ENCODE measurements around the gene CTDP1. TPM values are rescaled to one million over a fixed set of nuclear protein-coding genes. Genes with fewer than 3 reads are reported as not detected.

CTDP1 gene
- total RNA-seq, 1 donor from 2014 or later: 7.5 TPM

GRCh38 chr18:79754022-79754761 is 74.6 kb downstream of the CTDP1 start:
- Histone ChIP-seq H3K36me3 (peaks cover 36% of the 10 kb centered on the region), H3K4me1 (no peaks in the 10 kb centered on the region), H3K27ac (replicated peaks) (no peak overlapping the region), H3K9me3 (replicated peaks) (peaks cover 14% of the 10 kb centered on the region), H3K4me3 (no peak overlapping the region), H3K27me3 (ENCODE audit: low read depth) (no peaks in the 10 kb centered on the region)
- intact Hi-C loops (cut with micrococcal nuclease): no loop called here
- DNase-seq: no peak
- no peak for TF ChIP-seq CTCF (IDR thresholded peaks at IDR 0.05; ENCODE audit: borderline replicate concordance)

GRCh38 chr18:79754831-79755351 is 75.3 kb downstream of the CTDP1 start:
- TF ChIP-seq CTCF (IDR thresholded peaks at IDR 0.05; ENCODE audit: borderline replicate concordance): no peak

DNA sequence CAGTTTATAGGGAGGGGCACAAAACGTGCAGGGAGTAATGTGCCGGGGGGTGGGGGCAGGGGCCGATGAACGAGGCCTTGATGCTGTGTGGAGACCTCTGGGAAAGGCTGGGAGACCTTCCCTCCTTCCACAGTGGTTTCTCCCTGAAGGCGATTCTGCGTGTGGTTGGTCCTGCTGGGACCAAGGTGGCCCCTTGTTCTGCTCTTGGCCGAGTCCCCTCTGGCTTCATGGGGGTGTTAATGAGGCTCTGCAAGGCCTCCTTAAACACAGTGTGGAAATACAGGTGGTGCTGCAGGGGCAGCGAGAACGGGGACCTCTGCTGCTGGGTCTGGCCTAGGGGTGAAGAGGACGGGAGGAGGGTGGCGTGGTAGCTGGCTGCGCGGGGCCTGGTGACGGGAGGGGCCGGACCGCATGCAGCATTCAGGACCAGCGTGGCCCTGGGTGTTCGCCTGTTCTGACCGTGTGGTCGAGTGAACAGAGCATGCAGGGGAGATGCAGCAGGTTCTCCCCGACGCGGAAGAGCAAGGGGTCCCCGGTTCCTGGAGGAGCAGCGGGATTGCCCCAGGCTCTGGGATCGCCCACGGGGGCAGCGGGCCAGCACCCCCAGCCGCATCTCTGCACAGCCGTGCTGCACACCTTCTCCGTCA is 76.0 kb downstream of the CTDP1 start:
- H3K4me1 ChIP-seq: no peaks in the 10 kb centered on the region
- no peak overlapping the region for H3K27ac ChIP-seq (replicated peaks)
- peaks cover 28% of the 10 kb centered on the region for H3K9me3 ChIP-seq (replicated peaks)
- TF ChIP-seq CTCF (IDR thresholded peaks at IDR 0.05; ENCODE audit: borderline replicate concordance): no peak
- intact Hi-C loops (cut with micrococcal nuclease): no loop called here
- peaks cover 31% of the 10 kb centered on the region for H3K36me3 ChIP-seq
- DNase-seq: no peak
- no peak overlapping the region for H3K4me3 ChIP-seq
- no peaks in the 10 kb centered on the region for H3K27me3 ChIP-seq (ENCODE audit: low read depth)

More at GRCh38 chr18:79754831-79755351, 75.3 kb downstream of the CTDP1 start:
- no peak overlapping the region for H3K27ac ChIP-seq (replicated peaks)
- intact Hi-C loops (cut with micrococcal nuclease): no loop called here
- H3K4me1 ChIP-seq: no peaks in the 10 kb centered on the region
- no peaks in the 10 kb centered on the region for H3K27me3 ChIP-seq (ENCODE audit: low read depth)
- H3K4me3 ChIP-seq: no peak overlapping the region
- peaks cover 36% of the 10 kb centered on the region for H3K36me3 ChIP-seq
- H3K9me3 ChIP-seq (replicated peaks): peaks cover 21% of the 10 kb centered on the region
- DNase-seq: no peak

- intact Hi-C loops (cut with micrococcal nuclease): no loop called here
- DNase-seq: no peak
- TF ChIP-seq CTCF (IDR thresholded peaks at IDR 0.05; ENCODE audit: borderline replicate concordance): no peak
- Histone ChIP-seq H3K36me3 (peaks cover 31% of the 10 kb centered on the region), H3K4me1 (no peaks in the 10 kb centered on the region), H3K27me3 (ENCODE audit: low read depth) (no peaks in the 10 kb centered on the region), H3K27ac (replicated peaks) (no peak overlapping the region), H3K4me3 (no peak overlapping the region), H3K9me3 (replicated peaks) (peaks cover 28% of the 10 kb centered on the region)
Observed at GRCh38 chr18:79756143-79756500, 76.5 kb downstream of the CTDP1 start.

DNA sequence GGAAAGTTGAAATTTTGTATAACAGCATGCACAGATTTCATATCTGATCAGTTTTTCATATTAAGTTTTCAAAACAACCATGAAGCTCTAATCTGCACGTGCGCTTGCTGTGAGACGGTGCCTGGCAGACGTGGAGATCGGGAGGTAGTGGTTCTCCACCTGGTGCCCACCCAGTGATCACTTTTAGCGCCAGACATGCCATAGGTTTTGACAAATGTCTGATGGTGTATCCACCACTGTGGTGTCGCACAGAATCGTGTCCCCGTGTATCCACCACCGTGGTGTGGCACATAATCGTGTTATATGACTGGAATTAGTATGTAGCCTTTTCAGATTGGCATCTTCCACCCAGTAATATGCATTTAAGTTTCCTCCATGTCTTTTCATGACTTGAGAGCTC is 77.2 kb downstream of the CTDP1 start:
- Histone ChIP-seq H3K4me1 (no peaks in the 10 kb centered on the region), H3K9me3 (replicated peaks) (peaks cover 28% of the 10 kb centered on the region), H3K4me3 (no peak overlapping the region), H3K27me3 (ENCODE audit: low read depth) (no peaks in the 10 kb centered on the region), H3K36me3 (peaks cover 31% of the 10 kb centered on the region), H3K27ac (replicated peaks) (no peak overlapping the region)
- intact Hi-C loops (cut with micrococcal nuclease): no loop called here
- DNase-seq: no peak
- TF ChIP-seq CTCF (IDR thresholded peaks at IDR 0.05; ENCODE audit: borderline replicate concordance): no peak
